Psoas muscle (tissue), 8 donors: ENCODE results near the gene CDKN1C. TPM values are rescaled to one million over a fixed set of nuclear protein-coding genes. Genes with fewer than 3 reads are reported as not detected.
A peak's percentile ranks its signal among the peaks of the same experiment; 100 is the strongest.

ENCODE experiments used
- ATAC-seq, 4 donors: fragments of 200-7000 bp; cut with Tn5 transposase; one replicate each; pipeline ENCODE4 v1.9.1; 2020; ENCODE audit warnings: moderate library complexity in 3 of 4, mild to moderate bottlenecking in 2 of 4
- DNase-seq, 2 donors: peaks; one replicate each; pipeline ENCODE4 v3.0.0-alpha.2; 2020
- H3K27ac ChIP-seq: fragments of 200-600 bp; one replicate; pipeline ENCODE4 v1.8.0; 2022
- H3K27me3 ChIP-seq, 3 donors: fragments of 200-600 bp in 1 of 3; one replicate each; pipeline versions ENCODE4 v1.6.1 to v1.8.0; 2013 to 2022; ENCODE audit warnings: low read length in 2 of 3, mild to moderate bottlenecking in 2 of 3, moderate library complexity in 1 of 3; ENCODE audit not compliant: insufficient read depth in 3 of 3
- H3K36me3 ChIP-seq, 2 donors: fragments of 200-600 bp in 1 of 2; one replicate each; pipeline versions ENCODE4 v1.6.1 to v1.8.0; 2013 to 2022; ENCODE audit warnings: low read depth in 1 of 2, mild to moderate bottlenecking in 1 of 2, moderate library complexity in 1 of 2; ENCODE audit not compliant: insufficient read depth in 1 of 2
- H3K4me1 ChIP-seq: fragments of 200-600 bp; one replicate; pipeline ENCODE4 v1.8.0; 2022
- H3K4me3 ChIP-seq: fragments of 200-600 bp; one replicate; pipeline ENCODE4 v1.8.0; 2022; ENCODE audit warnings: mild to moderate bottlenecking
- H3K9me3 ChIP-seq: fragments of 200-600 bp; one replicate; pipeline ENCODE4 v1.8.0; 2022
- WGBS, 3 donors: extraction: QIAGEN DNeasy Blood & Tissue Kit; methylation state at CpG; one replicate each; pipeline versions ENCODE4 v1.1.6 to v1.1.7; 2013; 5-methylcytosine and 5-hydroxymethylcytosine counted together
- intact Hi-C, 2 donors: fragments of 100-400 bp; cut with DNase I; formaldehyde crosslinking; loops; one replicate each; pipeline versions ENCODE4 v1.11.0 to v1.14.2; 2022
- polyA plus RNA-seq, 3 donors: library from polyadenylated mRNA; stranded (reverse); fragments of 200-250 nt; gene quantifications; one replicate each; pipeline ENCODE4 v1.2.3, GENCODE V29; 2013
- total RNA-seq, 4 donors: library from RNA; stranded (reverse); fragmentation: NEBNext Ultra II Directional in 2 of 4; extraction: Animal tissue kit (Norgen Biotek cat#: 25700) in 2 of 4; gene quantifications; one replicate each; pipeline versions ENCODE4 v1.2.1 to v1.2.4, GENCODE V29; 2021 to 2023
- TF ChIP-seq, protein P1 (sequence below): fragments of 200-600 bp; IDR thresholded peaks from one replicate; pipeline ENCODE4 v1.8.0; 2022; ENCODE audit warnings: antibody characterized with exemption
- donor health status: healthy with polysubstance abuse.
- donor health status: DM: no; HTN: no; CAD: no; lungs with moderate emphysema.
- donor health status: Bipolar disorder and iron deficiency.
- donor health status: healthy.
- donor health status: DM: yes; HTN: yes; CAD: no.
- donor health status: DM: no; HTN: no; CAD: no.
- donor health status: DM: no; HTN: no; CAD: no.
- donor health status: DM: yes; HTN: yes; CAD: no.

The CDKN1C gene
- total and polyA plus RNA-seq, 7 donors = 14.3 to 49.4 (median 29.9) TPM

DNA sequence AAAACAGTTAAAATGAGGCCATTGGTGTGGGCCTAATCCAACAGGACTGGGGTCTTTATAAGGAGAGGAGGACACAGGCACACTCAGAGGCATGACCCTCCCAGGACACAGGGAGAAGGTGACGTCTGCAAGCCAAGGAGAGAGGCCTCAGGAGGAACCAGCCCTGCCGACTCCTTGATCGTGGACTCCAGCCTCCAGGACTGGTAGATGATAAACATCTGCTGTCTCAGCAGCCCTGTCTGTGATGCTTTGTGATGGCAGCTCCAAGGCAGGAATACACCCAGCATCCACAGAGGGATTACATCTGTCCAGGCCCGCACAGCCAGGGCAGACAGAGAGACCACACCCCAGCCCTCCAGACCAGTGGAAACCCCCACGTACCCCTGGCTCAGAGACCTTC is 18.4 kb downstream of the CDKN1C start:
- Histone ChIP-seq H3K9me3 (no peaks in the 10 kb centered on the region), H3K27me3 (peaks cover 0 to 59% (median 25%) of the 10 kb centered on the region in 3 donors), H3K4me1 (no peaks in the 10 kb centered on the region), H3K4me3 (no peak overlapping the region), H3K27ac (no peak overlapping the region), H3K36me3 (no peaks in the 10 kb centered on the region)
- DNase-seq (no peak), ATAC-seq (no peak)
- TF ChIP-seq, protein P1, sequence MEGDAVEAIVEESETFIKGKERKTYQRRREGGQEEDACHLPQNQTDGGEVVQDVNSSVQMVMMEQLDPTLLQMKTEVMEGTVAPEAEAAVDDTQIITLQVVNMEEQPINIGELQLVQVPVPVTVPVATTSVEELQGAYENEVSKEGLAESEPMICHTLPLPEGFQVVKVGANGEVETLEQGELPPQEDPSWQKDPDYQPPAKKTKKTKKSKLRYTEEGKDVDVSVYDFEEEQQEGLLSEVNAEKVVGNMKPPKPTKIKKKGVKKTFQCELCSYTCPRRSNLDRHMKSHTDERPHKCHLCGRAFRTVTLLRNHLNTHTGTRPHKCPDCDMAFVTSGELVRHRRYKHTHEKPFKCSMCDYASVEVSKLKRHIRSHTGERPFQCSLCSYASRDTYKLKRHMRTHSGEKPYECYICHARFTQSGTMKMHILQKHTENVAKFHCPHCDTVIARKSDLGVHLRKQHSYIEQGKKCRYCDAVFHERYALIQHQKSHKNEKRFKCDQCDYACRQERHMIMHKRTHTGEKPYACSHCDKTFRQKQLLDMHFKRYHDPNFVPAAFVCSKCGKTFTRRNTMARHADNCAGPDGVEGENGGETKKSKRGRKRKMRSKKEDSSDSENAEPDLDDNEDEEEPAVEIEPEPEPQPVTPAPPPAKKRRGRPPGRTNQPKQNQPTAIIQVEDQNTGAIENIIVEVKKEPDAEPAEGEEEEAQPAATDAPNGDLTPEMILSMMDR = no peak
- WGBS, 3 donors = 94 to 100% (median 98%) methylated on average over 5 of the region's 5 CpGs
- intact Hi-C loops = no loop called here

DNA sequence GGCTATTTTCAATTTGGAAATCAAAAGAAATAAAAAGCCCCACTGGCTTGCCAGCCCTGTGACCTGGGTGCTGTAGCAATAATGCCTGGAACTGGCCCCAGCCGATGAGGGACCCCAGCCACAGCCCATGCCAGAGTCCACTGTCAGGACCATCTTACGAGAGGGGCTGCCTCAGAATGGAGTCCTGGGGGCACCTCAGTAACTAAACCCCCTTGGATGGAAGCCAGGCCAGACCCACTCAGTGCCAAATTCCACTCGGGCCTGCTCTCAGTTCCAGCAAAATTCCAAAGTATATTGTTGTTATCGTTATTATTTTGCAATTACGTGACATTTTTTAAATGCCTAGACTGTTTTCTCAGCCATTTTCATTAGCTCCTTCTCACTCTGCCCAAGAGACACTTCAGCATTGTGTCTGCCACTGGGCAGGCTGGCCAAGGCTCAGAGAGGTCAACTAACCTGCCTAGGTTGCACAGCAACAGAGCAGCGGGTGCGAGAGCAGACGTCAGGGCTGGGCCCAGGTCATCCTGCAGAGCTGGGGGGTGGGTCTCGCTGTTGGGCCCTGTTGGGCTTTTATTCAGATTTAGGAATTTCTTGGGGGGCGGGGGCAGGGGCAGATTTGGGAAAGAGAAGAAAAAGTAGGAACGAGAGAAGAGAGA is 19.5 kb downstream of the CDKN1C start:
- Histone ChIP-seq H3K4me3 (no peak overlapping the region), H3K27ac (no peak overlapping the region), H3K36me3 (no peaks in the 10 kb centered on the region), H3K4me1 (no peaks in the 10 kb centered on the region), H3K27me3 (peaks cover 0 to 51% (median 27%) of the 10 kb centered on the region in 3 donors), H3K9me3 (no peaks in the 10 kb centered on the region)
- TF ChIP-seq, protein P1 = no peak
- intact Hi-C loops = no loop called here
- DNase-seq (no peak), ATAC-seq (no peak)
- WGBS, 3 donors = 85 to 88% (median 88%) methylated on average over 11 of the region's 11 CpGs

DNA sequence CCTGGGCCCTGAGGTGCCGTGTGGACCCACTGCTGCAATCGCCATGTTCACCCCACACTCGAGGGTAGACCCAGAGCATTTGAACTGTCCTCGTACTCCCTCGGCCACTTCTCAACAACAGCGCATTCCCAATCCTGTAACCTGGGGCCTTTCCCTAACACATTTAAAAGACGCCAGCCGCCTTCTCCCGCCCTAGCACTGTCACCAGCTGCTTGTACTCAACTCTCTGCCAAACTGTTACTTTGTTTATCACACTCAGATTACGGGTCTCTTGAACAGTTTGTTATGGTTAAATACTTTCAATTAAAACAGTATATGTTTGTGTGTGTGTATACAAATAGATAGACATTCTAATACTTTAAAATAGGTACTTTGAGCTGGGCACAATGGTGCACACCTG is 20.7 kb downstream of the CDKN1C start:
- ATAC-seq (no peak), DNase-seq (no peak)
- intact Hi-C loops = no loop called here
- H3K4me1 ChIP-seq = no peaks in the 10 kb centered on the region
- no peaks in the 10 kb centered on the region for H3K36me3 ChIP-seq
- TF ChIP-seq, protein P1 = no peak
- H3K9me3 ChIP-seq = no peaks in the 10 kb centered on the region
- peaks cover 0 to 39% (median 20%) of the 10 kb centered on the region in 3 donors for H3K27me3 ChIP-seq
- H3K4me3 ChIP-seq = no peak overlapping the region
- WGBS, 3 donors = 74 to 86% (median 76%) methylated on average over 10 of the region's 10 CpGs
- H3K27ac ChIP-seq = no peak overlapping the region

DNA sequence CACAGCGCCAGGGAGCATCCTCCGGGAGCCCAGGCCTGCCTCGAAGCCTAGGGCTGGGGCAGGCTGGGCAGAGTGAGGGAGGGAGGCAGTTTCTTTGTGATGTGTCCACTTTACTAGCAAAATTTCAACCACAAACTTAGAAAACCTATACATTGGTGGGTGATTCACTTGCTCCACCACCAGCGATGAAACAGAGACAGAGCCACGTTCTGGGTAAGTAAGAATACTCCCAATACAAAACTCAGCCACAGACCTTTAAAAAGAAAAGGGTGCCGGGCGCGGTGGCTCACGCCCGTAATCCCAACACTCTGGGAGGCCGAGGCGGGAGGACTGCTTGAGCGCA is 22.3 kb downstream of the CDKN1C start:
- Histone ChIP-seq H3K36me3 (no peaks in the 10 kb centered on the region), H3K9me3 (no peaks in the 10 kb centered on the region), H3K4me1 (no peaks in the 10 kb centered on the region), H3K4me3 (peak overlapping the region; percentile 15), H3K27me3 (peaks cover 0 to 23% (median 10%) of the 10 kb centered on the region in 3 donors), H3K27ac (no peak overlapping the region)
- no peak for ATAC-seq
- TF ChIP-seq, protein P1 = no peak
- intact Hi-C loops = no loop called here
- DNase-seq = no peak
- WGBS, 3 donors = 85 to 86% (median 86%) methylated on average over 13 of the region's 13 CpGs
